ENCODE data around the gene MATN3.

GRCh38 chr2:20027260-20027677 lies 14.8 kb upstream of the MATN3 start:
- TF ChIP-seq CTCF (IDR thresholded peaks at IDR 0.05; ENCODE audit: extremely low read depth in 1 of 2, insufficient read depth in 1 of 2, low read depth in 1 of 2, low read length in 2 of 2) (no peak), POLR2A (IDR thresholded peaks at IDR 0.05; ENCODE audit: low read depth, low read length) (no peak)

Data from endothelial cell of umbilical vein (primary cell).